ENCODE data around the gene TMEM163.

TMEM163 gene

DNA sequence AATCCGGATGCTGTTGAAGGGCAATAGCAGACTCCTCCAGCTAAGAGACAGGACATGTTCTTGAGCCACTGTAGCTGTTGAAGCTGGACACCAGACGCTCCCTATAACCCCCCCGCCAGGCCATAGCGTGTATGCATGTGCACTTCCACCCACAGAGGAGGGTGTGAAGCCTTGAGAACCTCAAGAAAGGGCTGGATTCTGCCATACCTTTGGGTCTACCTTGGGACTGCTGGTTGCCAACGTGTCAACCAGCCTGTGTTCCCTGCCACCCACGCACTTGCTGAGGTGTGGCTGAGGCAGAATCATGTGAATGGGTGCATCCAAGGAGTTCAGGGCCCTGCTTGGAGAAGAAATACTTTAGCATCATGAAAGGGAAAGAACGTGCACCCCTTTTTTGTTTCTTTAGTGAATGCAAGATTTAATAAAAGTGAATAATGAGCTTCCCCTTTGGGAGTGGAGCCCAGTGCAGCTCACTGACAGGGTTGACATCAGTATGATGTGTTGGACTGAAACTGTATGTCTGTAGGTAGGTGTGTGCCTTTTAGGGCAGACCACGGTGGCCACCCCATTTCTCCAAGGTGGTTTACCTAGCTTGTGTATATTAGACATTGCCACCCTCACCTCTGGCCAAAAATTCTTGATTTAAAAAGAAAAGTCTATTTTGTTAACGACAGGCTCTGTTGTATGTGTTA is 266.6 kb downstream of the TMEM163 start:
- DNase-seq: no peak

DNA sequence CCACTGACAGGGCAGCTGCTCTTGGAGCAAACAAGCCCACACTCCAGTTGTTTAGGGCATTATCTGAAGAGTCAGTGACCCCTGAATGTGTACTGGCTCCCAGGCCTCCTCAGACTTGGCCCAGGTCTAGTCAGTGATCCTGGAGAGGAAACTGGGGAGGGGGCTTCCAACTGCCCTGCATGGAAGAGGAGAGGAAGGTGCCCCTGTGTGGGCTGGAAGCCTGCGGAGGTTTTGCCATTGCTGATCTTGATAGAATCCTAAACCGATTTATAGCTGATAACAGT is 267.5 kb downstream of the TMEM163 start:
- no peak for DNase-seq

DNA sequence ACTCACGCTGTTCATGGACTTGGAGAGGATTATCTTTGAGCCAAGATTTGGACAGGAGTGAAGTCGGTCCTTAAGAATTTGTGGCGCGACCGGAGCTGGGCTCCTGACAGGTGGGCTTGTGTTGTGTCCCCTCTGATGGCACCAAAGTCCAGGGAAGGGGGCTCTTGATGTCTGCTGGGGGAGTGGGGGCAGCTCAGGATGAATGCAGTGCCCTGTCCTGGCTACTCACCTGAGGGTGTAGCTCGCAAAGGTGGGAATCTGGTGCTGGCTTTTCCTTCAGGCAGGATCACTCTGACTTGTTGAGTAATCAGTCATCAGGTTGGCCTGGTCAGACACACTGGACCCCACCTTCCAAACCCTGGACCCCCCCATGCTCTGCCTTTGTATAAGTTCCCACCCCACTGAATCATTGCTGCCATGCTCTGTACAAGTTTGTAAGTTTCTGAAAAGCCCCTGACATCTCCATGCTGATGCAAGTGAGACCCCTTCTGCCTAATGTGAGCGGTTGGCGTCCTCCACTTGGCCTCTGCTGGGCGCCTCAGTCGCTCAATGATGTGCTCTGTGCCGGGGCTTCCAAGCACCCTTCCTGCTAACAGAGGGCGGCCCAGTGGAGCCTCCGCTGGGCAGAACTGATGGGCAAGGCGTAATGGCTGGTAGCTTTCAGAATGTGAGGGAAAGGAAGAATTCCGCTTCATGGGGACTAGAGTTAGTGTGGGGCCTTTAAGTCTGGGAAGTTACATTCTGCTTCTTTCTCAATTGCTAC is 268.9 kb downstream of the TMEM163 start:
- DNase-seq: no peak

DNA sequence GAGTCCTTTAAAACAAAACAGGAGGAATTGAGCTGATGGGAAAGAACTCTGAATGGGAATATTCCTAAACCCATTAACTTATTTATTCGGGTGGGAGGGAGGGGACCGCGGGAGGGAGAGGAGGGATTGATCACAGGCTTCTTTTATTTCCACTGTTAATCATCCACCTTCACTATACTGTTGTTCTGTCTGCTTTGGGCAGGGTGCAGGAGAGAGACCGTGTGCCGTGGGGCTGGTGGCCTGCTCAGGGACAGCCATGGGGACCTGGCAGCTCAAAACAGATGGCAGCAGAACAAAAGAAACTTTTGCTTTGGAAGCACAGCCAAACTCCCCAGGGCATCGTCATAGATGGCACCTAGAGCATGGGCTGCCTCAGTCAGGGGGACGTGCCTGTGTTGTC is 269.6 kb downstream of the TMEM163 start:
- no peak for DNase-seq

DNA sequence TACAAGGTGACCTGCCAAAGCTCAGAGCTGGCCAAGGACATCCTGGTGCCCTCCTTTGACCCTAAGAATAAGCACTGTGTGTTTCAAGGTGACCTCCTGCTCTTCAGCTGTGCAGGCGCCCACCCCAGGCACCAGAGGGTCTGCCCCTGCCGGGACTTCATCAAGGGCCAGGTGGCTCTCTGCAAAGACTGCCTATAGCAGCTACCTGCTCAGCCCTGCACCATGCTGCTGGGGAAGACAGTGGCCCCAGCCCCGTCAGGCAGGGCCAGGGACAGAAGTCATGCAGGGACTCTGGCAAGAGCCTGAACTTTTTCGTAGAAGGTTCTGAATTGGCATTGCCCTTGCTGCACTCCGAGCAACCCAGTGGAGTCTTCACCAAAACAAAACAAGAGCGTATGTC is 270.1 kb downstream of the TMEM163 start:
- DNase-seq: no peak

DNA sequence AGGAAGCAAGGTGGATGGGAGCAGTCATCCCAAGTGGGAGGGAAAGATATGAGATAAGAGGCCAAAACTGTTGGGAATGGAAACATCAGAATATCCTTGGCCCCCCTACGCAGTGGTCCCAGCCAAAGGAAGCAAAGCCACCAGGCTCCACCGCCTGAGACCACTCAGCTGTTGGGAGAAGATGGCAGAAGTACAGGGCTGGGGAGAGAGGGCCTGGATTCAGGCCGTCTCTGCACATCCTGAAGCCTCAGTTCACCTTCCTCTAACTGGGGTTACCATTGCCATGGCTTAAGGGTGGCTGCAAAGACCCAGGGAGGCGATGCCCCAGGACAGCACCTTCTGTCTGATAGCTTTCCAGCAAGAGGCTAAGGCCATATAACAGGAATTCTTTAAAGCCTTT is 271.1 kb downstream of the TMEM163 start:
- no peak for DNase-seq

DNA sequence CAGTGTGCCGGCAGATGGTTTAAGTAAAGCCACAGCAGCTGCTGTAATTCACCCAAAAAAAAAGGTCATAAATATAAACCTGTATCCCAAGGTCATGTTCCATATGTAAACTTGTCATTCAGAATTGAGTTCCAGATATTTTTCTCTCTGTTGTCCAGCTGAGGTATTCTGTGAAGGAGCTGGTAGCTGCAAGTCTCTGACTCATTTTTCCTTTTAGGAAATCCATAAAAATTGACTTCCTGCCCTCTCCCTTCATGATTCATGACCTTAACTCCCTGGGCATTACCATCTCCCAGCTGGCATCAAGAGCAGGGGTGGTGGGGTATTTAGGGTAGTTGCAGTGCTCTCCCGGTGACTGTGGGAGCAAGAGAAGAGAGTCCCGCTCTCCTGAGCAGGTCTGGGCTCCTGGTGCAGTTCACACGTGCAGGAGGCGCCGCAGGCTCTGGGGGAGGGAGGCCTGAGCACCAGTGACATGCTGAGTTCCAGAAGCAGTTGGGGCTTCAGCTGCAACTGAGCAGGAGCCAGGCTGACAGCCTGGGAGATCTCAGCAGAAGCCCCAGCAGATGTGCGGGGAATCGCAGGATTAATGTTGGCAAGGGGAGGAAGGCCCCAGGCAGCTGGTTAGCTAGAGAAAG is 272.3 kb downstream of the TMEM163 start:
- DNase-seq: no peak

DNA sequence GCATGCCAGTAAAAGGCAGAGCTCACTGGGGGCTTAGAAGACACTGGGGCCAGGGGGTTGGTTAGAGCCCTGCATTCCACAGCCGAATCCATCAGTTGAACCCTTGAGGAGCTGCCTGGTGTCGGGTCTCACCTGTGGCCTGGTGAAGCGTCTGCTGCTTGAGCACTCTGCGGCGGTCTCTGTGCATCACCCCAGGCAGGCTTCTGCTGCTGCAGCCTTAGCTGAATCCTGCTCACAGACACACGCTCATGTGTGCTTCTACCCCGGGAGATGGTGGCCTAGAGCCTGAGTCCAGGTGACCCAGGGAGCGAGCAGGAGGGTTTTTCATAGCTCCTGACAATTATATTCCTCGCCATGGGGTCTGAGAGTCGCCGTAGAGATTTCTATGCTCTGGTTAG is 272.8 kb downstream of the TMEM163 start:
- DNase-seq: no peak

DNA sequence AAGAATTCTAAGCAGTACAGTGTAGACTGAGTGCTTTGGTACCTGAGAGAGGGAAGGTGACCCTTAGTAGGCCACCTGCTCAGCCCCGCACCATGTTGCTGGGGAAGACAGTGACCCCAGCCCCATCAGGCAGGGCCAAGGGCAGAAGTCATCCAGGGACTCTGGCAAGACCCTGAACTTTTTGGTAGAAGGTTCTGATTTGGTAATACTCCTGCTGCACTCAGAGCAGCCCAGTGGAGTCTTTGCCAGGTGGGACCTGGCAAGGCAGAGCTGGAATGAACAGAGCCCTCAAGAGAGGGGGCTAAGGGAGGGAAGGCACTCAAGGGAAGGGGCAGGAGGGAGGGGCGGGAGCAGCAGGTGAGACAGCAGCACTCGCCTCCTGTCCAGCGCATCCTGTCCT is 273.7 kb downstream of the TMEM163 start:
- no peak for DNase-seq

DNA sequence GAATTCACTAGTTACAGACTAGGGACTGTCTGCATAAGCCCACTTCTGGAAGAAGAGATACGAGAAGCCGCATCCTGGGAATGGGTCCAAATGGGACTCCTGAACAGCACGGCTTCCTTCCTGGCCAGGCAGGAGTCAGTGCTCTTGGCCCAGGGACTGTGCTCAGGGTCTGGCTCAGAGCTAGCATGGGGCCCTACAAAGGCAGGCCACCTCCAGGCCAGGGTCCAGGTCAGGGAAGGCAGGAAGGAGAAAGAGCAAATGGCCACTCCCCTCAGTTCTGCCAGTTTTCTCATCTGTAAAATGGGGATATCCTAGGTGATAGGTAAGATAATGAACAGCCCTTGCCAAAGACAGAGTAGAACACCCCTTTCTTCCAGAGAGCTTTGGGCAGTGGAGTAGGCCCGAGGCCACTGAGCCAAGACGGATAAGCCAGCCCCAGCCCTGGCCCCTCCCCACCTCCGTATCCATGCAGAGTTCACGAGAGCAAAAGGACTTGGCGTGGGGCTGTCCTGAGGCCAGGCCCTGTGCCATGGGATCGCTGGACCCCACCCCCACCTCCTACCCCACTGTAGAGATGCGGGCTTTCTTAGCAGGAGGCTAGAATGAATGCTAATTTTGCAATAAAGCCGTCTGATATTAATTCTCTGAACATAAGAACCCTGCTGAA is 274.9 kb downstream of the TMEM163 start:
- DNase-seq: no peak

DNA sequence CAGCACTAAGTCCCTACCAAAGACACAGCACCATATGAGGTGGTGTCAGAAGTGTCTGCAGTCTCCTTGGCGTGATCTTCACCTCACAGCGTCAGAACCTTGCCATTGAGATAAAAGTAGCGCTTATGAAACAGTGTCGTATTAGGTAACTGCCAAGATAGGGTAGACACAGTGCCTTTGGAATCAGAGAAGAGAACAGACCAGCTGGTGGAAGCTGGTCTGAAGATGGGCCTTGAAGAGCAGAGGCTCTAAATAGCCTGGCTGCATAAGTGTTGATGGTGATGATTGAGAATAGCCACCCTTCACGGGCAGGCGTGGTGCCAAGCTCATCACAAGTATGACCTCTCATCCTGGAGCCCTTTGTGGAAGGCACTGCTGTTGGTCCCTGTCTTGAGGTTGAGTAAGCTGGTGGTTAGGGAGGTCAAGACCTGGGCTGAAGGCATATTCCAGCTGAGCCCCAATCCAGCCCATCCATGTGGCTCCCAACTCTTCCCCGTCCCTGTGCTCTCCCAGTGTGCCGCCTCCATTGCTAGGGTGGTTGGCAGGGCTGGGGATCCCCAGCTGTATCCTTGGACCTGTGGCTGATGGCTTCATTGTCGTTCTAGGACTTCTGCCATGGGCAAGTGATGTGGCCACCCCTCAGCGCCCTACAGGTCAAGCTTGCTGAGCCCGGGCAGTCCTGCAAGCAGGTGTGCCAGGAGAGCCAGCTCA is 277.5 kb downstream of the TMEM163 start:
- DNase-seq: no peak

DNA sequence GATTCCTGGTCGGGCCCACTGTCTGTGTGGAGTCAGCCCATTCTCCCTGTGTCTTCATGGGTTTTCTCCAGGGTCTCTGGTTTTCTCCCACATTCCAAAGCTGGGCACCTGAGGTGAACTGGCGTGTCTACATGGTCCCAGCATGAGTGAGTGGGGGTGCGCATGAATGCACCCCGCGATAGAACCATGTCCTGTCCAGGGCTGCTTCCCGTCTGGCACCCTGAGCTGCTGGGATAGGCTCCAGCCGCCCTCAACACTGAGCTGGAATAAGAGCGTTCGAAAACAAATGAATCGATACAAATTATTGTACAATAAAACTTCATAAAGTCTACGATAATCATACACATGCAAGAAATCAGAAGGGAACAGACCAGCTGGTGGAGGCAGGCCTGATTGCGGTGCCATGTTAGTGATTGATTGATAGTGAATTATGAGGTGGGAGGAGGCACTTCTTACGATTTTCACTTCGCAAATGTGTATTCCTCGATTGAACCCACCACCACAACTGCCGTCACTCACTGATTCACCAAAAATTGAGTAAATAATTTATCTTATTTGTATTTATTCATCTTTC is 278.4 kb downstream of the TMEM163 start:
- no peak for DNase-seq

DNA sequence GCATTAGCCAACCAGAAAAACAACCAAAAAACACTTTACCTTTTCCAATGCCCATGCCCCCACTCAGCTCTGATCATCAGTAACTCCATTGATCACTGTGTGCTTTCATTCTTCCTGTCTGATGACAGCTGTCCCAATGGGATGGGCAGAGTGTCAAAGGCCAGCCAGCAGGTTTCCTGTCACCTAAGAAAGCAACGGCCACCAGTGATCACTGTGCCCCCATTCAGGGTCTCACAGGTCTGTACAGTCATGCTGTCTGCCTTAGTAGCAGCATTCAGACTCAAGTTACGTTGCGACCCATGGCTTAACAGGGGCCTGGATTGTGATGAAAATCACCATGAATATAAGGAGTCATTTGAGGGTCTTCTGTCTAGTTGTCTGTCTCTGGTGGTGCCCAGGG is 280.4 kb downstream of the TMEM163 start:
- DNase-seq: no peak

DNA sequence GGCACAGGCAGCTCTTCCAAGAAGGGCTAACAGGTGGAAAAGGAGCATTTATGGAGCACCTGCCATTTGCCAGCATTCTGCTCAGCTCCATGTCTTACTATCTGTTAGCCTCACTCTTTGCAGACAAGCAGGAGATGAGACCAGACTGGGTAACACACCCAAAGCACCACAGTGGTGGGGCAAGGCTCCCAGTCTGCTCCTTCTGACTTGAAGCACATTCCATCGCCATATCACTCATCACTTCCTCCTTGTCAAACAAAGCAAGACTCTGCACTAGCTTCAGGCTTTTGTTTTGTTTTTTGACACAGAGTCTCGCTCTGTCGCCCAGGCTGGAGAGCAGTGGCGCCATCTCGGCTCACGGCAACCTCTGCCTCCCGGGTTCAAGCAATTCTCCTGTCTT is 282.1 kb downstream of the TMEM163 start:
- DNase-seq: no peak

DNA sequence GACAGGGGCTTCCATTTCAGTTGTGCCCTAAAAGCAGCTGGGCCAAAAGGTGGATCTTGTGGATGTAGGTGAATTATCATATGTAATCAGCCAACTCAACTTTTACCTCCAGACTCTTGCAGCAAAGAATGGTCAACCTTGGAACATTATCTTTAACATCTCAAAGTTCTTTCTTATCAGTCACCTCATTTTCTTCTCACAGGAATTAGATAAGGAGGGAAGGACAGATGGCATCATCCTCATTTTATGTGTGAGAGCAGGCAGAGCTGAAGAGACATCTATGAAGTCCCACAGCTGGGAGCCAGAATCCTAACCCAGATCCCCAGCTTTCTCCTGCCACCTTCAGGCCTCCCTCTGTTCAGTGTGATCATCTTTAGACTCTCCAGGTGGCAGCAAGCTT is 282.9 kb downstream of the TMEM163 start:
- no peak for DNase-seq

DNA sequence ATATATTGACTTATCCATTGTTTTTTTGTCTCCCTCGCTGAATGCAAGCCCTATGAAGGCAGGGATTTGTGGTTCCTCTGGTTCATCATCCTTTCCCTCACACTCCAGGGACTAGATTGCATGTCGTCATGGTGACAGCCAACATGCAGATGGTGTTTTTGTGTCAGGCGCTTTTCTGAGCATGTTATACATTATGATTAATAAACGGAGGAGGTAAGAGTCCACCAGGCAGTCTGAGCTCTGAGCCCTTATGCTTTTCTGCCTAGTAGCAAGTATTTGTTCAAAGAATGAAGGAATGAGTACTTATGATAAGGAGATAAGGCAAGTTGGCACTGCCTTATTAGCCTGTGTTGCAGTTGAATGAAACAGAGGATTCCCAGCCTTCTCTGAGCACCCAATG is 283.3 kb downstream of the TMEM163 start:
- DNase-seq: no peak

DNA sequence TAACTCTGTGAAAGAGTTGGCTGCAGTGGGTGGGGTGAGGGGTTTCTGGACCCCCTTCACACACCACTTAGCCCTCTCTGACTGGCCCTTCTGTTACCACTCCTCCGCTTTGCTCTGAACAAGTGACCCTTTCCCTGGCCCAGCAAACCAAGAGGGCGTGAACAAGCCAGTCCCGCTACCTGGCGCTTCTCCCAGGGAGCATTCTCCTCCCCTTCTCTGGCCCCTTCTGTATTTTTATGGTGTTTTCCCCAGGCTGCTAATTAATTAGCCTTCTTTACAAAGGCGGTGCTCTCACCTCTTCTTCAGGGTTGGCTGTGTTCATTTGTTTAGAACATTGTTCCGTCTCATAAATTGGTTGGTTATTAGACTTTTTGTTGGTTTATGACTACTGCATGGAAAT is 284.8 kb downstream of the TMEM163 start:
- no peak for DNase-seq

DNA sequence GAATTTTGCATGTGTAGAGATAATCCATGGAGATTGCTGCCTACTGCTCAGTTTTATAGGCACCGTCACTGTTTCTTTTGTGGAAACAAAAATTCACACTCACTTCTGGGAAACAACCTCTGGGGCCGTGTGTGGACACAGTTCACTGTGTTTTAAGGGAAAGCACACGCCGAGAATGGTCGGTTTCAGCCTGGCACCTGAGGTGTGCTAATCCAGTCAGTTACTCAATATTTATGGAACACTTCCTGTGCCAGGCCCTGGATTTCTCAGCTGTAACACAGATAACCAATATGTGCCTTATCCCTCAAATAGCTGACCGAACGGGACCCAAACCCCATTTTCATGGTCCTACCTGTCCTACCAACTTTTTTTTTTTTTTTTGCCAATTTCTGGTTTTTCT is 285.3 kb downstream of the TMEM163 start:
- no peak for DNase-seq

DNA sequence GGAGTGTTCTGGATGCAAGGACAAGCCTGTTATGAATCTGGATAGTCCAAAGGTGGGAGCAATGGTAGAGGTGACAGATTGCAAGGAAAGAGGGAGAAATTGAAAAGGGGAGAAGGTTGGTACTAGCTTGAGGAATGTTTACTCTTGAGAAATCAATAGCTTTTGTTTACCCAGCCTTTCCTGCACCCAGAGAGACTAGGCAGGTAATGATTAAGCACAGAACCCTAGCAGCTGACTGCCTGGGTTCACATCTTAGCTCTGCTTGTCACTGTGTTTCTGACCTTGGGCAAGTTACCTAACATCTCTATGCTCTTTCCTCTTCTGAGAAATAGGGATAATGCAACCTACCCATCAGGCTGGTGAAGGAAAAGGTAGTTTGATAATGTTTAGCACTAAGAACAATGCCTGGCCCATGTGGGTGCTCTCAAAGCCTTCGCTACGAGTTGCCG is 286.3 kb downstream of the TMEM163 start:
- DNase-seq: no peak

DNA sequence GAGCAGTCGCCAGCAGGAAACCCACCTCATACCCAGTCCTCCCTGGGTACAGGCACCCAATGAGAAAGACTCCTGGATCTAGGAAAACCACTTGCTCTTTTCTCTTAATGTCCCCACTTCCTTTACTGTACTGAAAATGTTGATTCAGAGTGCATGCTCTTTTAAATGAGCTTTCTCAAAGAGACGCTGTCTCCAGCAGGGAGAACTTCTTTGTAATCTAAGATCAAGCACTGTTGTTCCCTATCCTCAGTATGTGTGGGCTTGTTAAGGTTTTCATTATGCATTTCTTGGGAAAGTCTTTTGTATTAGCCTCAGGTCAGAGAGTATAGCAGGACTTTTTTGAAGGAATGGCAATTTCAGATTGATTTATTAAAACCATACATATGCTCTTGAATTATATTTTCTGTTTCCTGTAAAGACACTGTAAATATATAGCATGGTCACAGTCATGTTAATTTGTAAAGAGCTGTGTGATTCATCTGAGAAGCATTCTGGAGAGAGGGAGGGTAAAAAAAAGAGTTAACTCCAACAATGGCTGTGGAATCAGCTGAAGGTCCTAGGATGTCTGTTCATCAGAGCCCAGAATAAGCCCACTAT is 286.9 kb downstream of the TMEM163 start:
- DNase-seq: no peak

DNA sequence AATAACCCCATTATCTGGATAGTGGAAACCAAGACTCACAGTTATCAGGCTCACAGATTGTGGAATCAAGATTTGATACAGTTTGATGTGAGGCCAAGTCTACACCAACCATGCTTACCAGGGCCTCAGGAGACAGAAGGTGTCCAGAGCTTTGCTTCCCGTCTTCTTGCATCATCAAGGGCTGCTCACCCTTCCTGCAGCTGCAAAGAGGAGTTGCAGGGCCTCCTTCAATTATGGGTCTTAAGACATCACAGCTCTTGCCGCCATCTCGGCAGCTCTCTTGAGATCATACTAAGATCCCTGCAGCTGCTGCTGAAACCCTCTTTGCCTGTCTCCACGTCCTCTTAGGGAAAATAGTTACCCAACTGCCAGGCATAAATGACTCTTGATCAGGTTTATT is 288.9 kb downstream of the TMEM163 start:
- DNase-seq: no peak

DNA sequence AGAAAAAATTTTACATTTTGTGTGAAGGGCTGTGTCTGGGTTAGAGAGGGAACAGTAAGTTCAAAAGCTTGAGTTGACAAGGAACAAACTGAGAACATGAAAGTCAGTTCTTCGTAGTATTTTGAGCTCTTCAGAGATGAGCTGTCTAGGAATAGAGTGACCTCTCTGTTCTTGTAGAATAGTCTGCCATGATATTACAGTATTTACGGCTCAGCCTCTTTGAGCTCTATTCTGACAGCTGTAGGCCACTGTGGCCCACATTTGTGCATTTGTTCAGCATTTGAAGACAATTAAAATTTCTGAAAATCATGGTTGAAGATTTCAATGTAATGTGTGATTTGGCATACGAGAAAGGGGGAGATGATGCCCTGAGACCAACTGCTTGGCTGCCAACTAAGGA is 292.1 kb downstream of the TMEM163 start:
- no peak for DNase-seq
